Measurements from ENCODE around the gene CORIN. TPM values are rescaled to one million over a fixed set of nuclear protein-coding genes. Genes with fewer than 3 reads are reported as not detected.

CORIN gene
- total and polyA plus RNA-seq, 9 donors, result 0.20 to 7.9 (median 0.80) TPM; not detected in 1

DNA sequence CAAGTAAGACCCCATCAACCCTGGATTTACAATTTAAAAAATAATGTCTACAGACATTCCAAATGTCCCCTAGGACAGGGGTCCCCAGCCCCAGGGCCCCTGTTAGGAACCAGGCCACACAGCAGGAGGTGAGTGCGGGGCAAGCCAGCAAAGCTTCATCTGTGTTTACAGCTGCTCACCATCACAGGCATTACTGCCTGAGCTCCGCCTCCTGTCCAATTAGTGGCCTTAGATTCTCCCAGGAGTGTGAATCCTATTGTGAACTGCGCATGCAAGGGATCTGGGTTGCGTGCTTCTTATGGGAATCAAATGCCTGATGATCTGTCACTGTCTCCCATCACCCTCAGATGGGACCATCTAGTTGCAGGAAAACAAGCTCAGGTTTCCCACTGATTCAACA lies 206.7 kb downstream of the CORIN start:
- H3K36me3 ChIP-seq, result no peaks in the 10 kb centered on the region
- no peaks in the 10 kb centered on the region for H3K9me3 ChIP-seq
- no peaks in the 10 kb centered on the region for H3K4me1 ChIP-seq (ENCODE audit: insufficient read depth)
- WGBS, 3 donors, result 80 to 99% (median 95%) methylated on average over 4 of the region's 4 CpGs
- H3K27me3 ChIP-seq, result no peaks in the 10 kb centered on the region
- no peak overlapping the region for H3K4me3 ChIP-seq
- H3K27ac ChIP-seq, result no peak overlapping the region
- TF ChIP-seq, protein P1, sequence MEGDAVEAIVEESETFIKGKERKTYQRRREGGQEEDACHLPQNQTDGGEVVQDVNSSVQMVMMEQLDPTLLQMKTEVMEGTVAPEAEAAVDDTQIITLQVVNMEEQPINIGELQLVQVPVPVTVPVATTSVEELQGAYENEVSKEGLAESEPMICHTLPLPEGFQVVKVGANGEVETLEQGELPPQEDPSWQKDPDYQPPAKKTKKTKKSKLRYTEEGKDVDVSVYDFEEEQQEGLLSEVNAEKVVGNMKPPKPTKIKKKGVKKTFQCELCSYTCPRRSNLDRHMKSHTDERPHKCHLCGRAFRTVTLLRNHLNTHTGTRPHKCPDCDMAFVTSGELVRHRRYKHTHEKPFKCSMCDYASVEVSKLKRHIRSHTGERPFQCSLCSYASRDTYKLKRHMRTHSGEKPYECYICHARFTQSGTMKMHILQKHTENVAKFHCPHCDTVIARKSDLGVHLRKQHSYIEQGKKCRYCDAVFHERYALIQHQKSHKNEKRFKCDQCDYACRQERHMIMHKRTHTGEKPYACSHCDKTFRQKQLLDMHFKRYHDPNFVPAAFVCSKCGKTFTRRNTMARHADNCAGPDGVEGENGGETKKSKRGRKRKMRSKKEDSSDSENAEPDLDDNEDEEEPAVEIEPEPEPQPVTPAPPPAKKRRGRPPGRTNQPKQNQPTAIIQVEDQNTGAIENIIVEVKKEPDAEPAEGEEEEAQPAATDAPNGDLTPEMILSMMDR (IDR thresholded peaks at IDR 0.05), result no peak
- TF ChIP-seq POLR2A (IDR thresholded peaks at IDR 0.05) (no peak), EP300 (IDR thresholded peaks at IDR 0.05) (no peak)
- intact Hi-C loops (cut with DNase I), result no loop called here
- DNase-seq, result no peak

DNA sequence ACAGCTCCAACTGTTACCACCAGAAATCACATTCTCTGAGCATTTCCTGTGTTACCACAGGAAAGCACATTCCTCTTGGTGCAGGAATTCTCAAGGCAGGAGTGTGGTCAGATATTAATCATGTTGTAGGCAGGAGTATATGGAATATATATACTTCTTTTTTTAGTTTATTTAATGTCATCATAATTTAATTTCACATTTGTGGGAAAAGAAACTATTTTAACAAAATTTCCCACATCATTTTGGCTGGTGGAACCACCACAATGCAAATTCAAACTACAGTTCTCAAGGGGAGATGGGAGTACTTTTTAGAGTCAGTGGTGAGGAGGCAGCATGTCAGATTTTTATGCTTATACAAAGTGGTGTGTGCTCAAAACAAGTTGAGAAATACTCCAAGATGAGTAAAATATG lies 213.8 kb downstream of the CORIN start:
- H3K36me3 ChIP-seq, result no peaks in the 10 kb centered on the region
- no peaks in the 10 kb centered on the region for H3K9me3 ChIP-seq
- intact Hi-C loops (cut with DNase I), result no loop called here
- H3K27me3 ChIP-seq, result no peaks in the 10 kb centered on the region
- no peak for TF ChIP-seq POLR2A (IDR thresholded peaks at IDR 0.05)
- TF ChIP-seq, protein P1 (IDR thresholded peaks at IDR 0.05), result no peak
- no peak for DNase-seq
- no peak overlapping the region for H3K4me3 ChIP-seq
- no peak overlapping the region for H3K27ac ChIP-seq
- H3K4me1 ChIP-seq (ENCODE audit: insufficient read depth), result no peaks in the 10 kb centered on the region

DNA sequence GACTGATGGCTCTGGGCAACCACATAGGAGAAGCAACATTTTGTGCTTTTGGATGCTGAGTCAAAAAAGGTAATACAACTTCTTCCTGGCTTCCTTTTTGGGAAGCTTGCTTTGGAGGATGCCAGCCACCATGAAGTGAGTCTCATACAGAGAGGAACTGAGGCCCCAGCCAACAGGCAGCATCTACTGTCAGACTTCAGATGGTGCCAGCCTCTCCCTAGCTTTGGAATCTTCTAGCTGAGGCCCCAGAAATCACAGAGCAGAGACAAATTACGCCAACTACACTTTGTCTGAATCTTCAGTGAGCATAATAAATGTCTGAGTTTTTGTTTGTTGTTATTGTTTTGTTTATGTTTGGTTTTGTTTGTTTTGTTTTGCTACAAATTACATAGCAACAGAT lies 216.7 kb downstream of the CORIN start:
- TF ChIP-seq EP300 (IDR thresholded peaks at IDR 0.05), result no peak
- TF ChIP-seq, protein P1 (IDR thresholded peaks at IDR 0.05), result no peak
- no peak for TF ChIP-seq POLR2A (IDR thresholded peaks at IDR 0.05)
- Histone ChIP-seq H3K27ac (no peak overlapping the region), H3K4me1 (ENCODE audit: insufficient read depth) (no peaks in the 10 kb centered on the region), H3K36me3 (no peaks in the 10 kb centered on the region), H3K27me3 (no peaks in the 10 kb centered on the region), H3K9me3 (no peaks in the 10 kb centered on the region), H3K4me3 (no peak overlapping the region)
- WGBS, 3 donors, result 96 to 97% (median 96%) methylated on average over 1 of the region's 1 CpG
- DNase-seq, result no peak
- intact Hi-C loops (cut with DNase I), result no loop called here

DNA sequence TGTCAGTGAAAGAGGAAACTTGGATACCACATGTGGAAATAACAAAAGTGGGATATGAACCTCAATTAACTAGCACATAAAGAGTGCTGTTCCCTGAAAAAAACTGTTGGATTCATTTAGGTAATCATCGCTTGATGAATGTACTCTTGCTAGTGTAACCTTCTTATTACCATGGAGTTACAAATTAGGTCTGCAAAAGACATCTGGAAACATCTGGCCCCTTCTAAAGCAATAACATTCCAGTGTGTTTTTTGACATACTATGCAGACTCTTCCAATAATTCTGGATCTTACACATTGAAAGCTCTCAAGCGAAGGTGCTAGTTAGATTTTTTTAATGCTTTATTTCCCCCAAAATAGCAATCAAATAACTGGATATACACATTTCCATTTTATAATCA lies 218.2 kb downstream of the CORIN start:
- Histone ChIP-seq H3K27ac (no peak overlapping the region), H3K36me3 (no peaks in the 10 kb centered on the region), H3K4me1 (ENCODE audit: insufficient read depth) (no peaks in the 10 kb centered on the region), H3K9me3 (no peaks in the 10 kb centered on the region), H3K27me3 (no peaks in the 10 kb centered on the region), H3K4me3 (no peak overlapping the region)
- WGBS, 3 donors, result 16 to 31% (median 24%) methylated on average over 2 of the region's 2 CpGs
- no peak for TF ChIP-seq EP300 (IDR thresholded peaks at IDR 0.05)
- TF ChIP-seq, protein P1 (IDR thresholded peaks at IDR 0.05), result no peak
- intact Hi-C loops (cut with DNase I), result no loop called here
- no peak for DNase-seq

DNA sequence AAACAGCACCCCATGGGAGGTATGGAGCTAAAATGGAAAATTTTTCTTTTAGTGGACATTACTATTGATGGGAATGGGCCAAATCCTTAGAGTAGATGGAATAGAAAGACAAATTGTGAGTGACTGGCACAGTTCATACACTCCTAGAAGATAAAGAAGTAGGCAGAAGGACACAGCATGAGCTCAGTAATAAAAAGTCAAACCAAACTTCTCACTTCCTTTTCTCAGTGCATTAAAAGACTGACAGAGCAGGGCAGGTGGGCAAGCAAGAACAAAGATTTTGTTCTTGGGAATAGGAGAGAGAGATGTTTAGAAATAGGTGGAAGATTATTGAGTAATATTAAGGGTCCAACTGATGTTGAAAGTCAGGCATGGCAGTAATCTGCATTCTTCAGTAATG lies 220.3 kb downstream of the CORIN start:
- H3K27me3 ChIP-seq, result no peaks in the 10 kb centered on the region
- H3K36me3 ChIP-seq, result no peaks in the 10 kb centered on the region
- no peaks in the 10 kb centered on the region for H3K9me3 ChIP-seq
- no peak for DNase-seq
- H3K27ac ChIP-seq, result no peak overlapping the region
- intact Hi-C loops (cut with DNase I), result no loop called here
- H3K4me1 ChIP-seq (ENCODE audit: insufficient read depth), result no peaks in the 10 kb centered on the region
- TF ChIP-seq POLR2A (IDR thresholded peaks at IDR 0.05), result no peak
- no peak for TF ChIP-seq EP300 (IDR thresholded peaks at IDR 0.05)
- TF ChIP-seq, protein P1 (IDR thresholded peaks at IDR 0.05), result no peak
- H3K4me3 ChIP-seq, result no peak overlapping the region
